AG20443 (cell line): ENCODE data around the gene NBR1.
"Not testable (repeated sequence)": the region's sequence is repeated elsewhere in the genome, so short reads cannot be mapped to it uniquely, and the experiment has no call there.

Experiments used
- DNase-seq: peaks from one replicate; pipeline ENCODE4 v3.0.0; 2012; ENCODE audit warnings: low spot score, mixed read lengths

Gene NBR1

DNA sequence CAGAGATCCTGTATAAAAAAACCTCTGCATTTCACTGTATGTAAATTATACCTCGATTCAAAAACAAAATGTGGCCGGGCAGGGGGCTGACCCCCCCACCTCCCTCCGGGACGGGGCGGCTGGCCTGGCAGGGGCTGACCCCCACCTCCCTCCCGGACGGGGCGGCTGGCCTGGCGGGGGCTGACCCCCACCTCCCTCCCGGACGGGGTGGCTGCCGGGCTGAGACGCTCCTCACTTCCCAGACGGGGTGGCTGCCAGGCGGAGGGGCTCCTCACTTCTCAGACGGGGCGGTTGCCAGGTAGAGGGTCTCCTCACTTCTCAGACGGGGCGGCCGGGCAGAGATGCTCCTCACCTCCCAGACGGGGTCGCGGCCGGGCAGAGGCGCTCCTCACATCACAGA lies 11.8 kb upstream of the NBR1 start:
- DNase-seq = not testable (repeated sequence)

DNA sequence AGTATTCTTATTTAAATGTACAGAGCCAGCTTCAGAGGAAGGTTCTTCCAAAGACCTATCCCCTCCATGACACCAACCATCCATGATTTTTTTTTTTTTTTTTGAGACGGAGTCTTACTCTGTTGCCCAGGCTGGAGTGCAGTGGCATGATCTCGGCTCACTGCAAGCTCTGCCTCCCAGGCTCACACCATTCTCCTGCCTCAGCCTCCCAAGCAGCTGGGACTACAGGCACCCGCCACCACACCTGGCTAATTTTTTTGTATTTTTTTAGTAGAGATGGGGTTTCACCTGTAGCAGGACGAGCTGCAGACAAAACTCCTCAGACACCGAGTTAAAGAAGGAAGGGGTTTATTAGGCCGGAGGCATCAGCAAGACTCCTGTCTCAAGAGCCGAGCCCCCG lies 11.1 kb upstream of the NBR1 start:
- DNase-seq = not testable (repeated sequence)

DNA sequence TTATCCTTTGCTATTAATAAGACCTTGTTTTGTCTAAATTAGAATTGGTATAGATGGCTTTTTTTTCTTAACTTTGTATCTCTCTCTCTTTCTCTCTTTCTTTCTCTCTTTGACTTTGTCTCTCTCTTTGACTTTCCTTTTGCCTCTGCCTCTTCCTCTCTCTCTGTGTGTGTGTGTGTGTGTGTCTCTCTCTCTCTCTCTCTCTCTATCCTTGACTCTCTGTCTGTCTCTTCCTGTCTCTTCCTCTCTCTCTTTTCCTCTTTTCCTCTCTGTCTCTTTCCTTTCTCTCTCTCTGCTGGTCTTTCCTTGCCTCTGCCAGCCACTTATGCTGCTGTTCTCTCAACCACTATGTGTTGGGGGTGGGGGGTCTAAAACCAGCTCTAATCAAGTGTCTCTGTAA lies 5.0 kb upstream of the NBR1 start:
- not testable (repeated sequence) for DNase-seq

DNA sequence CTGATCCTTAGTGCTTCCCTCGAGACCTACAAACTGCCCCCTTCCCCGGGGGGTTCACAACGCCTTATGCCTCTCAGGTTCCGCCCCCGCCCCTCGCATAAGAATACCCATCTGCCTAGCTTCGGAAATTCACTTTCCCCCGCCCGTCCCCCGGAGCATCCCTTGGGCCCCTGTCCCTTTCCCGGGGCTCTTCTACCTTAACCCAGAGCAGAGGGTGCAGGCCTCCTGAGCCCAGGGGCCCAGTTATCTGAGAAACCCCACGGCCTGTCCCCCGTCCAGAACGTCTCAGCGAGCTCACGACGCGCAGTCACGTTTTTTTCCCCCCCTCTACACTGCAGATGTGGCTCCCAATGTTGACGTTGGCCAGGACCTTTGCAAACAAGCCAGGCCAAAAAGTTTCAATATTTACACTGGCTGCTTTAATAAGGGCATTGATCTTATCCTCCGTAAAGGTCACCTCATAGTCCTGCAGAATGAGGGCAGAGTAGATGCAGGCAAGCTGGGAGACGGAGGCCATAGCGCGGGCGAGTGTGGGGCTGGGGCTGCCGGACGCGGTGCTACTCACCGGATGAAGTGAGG lies 1.4 kb upstream of the NBR1 start:
- peak; percentile 33 for DNase-seq

DNA sequence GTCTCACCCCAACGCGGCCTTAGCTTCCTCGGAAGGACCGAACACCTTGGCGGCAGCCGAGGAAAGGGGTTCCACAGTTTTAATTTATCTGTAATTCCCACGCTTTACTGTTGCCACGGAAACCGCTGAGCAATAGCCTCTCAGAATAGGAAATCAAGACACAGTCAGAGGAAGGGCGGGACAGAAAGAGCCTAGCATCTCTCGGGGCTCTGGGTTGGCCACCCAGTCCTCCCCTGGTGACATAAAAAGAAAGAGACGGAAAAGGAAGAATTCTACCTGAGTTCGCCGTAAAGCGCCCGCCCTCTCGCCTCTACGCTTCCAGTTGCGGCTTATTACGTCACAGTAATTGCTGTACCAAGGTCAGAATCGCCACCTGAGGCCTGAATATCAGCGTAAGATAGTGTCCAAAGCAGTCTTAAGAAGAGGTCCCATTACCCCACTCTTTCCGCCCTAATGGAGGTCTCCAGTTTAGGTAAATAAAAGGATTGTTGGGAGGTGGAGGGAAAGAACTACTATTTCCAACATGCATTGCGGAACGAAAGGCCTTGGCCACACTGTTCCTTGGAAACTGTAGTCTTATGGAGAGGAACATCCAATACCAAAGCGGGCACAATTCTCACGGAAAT lies 761 bp upstream of the NBR1 start:
- peak; percentile 94 for DNase-seq

DNA sequence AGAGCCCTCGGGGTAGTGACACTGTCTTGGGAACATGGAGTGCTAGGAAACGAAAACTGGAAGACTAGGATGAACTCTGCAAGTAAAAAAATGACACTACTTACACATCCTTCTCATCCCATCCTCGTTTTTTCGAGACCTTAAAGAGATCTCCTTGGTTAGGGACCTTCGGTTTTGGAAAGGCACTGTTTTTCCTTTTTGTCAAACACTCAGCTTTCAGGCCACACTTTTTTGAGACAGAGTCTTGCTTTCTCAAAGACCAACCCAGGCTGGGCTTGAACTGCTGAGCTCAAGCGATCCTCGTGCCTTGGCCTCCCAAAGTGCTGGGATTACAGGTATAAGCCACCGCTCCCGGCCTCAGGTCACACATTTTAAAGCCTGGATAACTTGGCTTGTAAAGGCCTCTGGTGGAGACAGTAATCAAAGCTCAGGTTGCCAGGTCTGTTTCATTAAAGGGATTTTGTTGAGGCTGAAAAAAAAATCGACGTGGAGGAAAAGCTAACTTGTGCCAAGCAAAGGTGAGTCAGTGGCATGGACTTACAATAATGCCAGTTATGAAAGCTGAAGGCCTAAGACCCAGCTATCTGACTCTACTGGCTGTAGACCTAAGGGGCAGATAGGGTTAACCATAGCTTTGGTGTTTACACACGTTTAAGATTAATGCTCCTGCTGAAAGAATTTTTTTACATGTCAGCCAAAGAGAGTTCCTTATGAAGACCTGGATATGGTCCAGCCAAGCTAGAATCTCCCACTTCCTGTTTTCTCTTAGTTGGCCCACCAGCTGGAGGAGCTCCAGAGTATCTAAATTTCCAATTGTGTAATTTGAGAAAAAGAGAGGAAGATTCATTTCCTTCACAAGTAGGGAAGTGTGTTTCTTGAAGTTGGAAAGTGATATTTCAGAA lies 823 bp downstream of the NBR1 start:
- peak; percentile 48 for DNase-seq

DNA sequence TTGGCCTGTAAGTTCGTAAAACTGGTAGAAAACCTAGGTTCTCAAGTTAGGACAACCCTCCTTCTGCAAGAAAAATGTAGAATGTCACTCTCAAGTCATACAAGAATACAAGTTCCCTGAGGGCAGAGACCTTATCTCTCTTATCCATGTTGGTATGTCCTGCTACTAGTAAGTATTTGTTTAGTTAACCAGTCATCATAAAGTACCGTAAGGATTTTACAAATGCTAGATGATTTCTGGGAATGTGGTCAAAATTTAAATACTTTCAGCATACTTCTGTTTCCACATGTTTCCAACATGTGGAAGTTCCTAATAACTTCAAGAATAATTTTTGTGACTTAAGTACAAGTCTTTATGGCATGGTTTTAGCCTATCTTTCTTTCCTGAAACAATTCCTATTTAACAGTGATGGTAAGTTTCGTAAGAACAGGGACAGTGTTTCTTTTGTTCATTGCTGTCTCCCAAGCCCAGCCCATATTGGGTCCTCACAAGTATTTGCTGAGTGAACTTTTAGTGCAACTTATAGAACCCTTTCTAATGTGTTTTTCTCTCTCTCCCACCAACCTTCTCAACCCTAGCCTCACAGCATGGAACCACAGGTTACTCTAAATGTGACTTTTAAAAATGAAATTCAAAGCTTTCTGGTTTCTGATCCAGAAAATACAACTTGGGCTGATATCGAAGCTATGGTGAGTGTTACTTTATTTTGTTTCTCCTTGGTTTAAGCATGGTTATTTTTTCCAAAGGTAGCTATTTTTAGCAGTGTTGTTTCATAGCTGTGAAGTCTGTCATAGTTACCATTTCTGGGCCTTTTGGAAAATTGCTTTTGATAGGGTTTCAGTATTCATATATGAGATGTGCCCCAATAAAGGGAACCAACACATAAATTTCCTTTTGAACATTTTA lies 4.5 kb downstream of the NBR1 start:
- peak; percentile 27 for DNase-seq

DNA sequence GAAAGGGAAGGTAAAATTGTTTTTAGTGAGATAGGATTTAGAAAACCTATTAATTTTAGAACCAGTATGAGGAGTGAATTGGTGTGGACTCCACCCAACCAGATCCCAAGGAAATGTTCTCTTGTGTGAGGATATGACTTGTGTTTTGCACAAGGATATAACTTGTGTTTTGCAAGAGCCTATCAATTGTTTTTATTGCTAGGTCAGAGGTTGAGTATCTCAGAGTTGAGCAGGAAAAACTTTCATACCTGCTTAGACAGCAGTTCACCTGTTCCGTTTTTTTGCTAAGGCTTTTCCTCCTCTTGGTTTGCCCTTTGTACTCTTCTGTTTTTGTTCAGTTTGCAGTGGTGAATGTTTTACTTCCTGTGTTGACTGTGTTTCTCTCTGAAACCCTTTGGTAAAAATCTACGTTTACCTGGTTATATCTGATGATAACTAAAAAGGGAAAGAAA lies 5.1 kb downstream of the NBR1 start:
- DNase-seq = no peak

DNA sequence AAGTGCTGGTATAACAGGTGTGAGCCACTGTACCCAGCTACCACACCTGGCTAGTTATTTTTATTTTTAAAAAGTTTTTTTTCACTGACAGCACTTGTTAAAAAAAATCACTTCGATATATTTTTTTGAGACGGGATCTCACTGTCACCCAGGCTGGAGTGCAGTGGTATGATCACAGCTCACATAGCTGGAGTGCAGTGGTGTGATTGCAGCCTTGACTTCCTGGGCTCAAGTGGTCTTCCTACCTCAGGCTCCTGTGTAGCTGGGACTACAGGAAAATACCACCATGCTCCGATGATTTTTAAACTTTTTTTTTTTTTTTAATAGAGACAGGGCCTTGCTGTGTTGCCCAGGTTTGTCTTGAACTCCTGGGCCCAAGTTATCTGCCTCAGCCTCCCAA lies 12.9 kb downstream of the NBR1 start:
- DNase-seq = no peak

DNA sequence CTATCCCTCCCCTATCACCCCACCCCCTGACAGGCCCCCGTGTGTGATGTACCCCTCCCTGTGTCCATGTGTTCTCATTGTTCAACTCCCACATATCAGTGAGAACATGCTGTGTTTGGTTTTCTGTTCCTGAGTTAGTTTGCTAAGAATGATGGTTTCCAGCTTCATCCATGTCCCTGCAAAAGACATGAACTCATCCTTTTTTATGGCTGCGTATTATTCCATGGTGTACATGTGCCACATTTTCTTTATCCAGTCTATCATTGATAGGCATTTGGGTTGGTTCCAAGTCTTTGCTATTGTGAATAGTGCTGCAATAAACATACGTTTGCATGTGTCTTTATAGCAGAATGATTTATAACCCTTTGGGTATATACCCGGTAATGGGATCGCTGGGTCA lies 15.6 kb downstream of the NBR1 start:
- DNase-seq = not testable (repeated sequence)

DNA sequence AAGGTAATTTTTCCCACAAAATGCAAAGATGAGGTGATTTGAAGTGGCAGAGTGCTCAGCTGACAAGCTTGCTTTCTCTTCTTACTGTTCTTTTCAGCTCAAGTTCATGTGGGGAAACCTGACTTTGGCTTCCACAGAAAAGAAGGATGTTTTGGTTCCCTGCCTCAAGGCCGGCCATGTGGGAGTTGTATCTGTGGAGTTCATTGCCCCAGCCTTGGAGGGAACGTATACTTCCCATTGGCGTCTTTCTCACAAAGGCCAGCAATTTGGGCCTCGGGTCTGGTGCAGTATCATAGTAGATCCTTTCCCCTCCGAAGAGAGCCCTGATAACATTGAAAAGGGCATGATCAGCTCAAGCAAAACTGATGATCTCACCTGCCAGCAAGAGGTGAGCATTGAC lies 22.2 kb downstream of the NBR1 start:
- DNase-seq = no peak

DNA sequence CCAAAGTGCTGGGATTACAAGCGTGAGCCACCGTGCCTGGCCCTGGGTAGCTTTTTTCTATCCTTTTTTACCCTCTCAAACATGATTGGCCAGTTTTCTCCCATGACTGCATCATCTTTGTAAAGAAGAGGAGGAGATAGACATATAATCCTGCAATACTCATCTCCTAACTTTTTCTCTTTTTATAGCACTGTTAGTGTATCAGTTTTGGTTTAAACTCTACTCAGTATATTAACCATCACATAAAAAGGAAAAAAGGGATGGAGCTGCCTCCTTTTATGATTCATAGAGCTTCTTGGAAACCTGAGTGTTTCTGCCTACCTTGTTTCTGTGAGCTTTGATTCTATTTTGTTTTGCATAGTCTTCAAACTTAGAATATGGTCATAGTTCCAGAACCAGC lies 28.6 kb downstream of the NBR1 start:
- DNase-seq = no peak

DNA sequence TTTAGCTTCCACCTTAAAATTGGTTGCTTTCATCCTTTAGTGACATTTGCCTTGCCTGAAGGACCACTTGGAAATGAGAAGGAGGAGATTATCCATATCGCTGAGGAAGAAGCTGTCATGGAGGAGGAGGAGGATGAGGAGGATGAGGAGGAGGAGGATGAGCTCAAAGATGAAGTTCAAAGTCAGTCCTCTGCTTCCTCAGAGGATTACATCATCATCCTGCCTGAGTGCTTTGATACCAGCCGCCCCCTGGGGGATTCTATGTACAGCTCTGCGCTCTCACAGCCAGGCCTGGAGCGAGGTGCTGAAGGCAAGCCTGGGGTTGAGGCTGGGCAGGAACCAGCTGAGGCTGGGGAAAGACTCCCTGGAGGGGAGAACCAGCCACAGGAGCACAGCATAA lies 29.1 kb downstream of the NBR1 start:
- DNase-seq = no peak

DNA sequence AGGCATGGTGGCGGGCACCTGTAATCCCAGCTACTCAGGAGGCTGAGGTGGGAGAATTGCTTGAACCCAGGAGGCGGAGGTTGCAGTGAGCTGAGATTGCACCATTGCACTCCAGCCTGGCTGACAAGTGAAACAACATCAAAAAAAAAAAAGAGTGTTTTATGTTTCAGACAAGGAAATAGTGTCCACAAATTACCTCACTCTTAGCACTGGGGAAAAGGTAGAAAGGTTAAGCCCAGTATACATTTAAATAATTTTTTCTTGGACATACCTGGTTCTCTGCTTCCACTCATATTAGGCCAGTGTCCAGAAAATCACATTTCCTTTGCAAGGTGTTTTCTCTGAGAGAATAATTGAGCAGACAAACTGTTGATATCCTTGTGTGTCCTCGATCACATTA lies 32.0 kb downstream of the NBR1 start:
- DNase-seq = not testable (repeated sequence)

DNA sequence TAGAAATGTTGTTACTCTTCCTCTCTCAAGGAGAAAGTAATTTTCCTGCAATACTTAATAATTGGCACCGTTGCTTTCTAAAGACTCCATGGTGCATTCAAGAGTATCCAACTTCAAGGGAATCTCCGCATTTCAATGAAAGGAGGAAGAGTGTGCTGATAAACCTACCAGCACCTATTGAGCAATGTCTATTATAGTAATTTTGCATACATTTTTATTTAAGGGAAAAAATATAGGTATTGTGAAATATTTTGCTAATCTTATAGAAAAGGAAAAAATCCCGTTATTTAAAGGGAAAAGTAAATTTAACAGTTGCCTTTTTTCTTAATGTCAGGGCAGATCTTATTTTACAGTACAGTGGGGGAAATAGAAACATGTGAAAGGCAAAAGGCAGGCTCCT lies 39.6 kb downstream of the NBR1 start:
- no peak for DNase-seq

DNA sequence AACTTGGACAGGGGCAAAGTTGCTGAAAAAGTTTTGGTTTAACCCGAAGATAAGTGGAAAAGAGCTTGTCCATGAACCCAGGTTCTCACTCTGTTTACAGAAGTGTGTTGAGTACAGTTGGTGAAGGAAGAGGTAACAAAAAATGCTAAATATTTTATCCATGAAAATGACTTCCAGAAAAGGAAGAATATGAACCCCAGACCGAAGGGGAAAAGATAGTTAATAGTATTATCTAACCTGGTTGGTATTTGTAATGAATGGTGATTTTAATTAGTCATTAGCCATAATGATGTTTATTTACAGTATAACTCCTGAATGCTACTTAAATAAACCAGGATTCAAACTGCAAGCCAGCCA lies 40.1 kb downstream of the NBR1 start:
- no peak for DNase-seq

DNA sequence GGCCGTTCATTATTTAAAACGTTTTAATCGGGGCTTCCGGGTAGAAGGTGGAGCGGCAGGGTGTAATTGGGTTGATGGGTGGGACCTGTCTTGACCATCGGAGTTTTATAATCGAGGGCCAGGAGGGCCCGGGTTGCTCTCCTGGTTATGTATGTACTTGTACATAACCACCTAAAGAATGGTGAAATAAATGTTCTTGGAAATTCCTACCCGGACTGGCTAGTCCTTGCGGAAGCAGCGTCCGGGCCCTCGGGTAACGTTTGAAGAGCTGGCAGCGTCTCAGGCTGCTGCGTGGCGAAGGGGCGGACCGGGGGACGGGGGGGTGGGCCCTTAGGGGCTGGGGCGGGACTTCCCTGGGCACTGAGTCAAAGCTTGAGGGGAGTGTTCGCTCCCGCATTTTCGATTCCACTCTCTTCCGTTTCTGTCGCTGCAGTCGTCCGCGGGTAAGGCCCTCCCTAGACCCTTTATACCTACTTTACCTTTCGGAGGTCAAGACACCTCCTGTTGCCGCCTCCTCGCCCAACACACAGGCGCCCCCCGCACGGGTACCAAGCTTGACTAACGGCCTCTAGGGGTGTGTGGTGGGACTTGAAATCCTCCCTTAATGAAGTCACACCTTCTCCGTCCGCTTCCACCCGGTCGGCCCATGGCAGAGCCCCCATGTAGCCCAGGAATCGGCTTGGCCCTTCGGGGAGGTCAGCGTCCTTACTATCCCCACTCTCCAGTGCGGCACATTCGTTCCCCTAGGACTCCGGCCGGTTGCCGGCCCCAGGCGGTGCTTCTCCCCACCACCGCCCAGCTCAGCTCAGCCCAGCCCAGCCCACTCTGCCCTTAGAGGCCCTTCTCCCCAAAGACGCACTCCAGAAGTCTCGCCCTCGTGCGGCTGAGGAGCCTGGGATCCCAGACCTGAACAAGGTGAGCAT lies 40.7 kb downstream of the NBR1 start, which contains the start of gene TMEM106A:
TMEM106A (plus strand) TSS at position 396 of the 923 bp plus-strand sequence. CDS start 1,167 bp downstream, outside the sequence.
- peak; percentile 99 for DNase-seq

DNA sequence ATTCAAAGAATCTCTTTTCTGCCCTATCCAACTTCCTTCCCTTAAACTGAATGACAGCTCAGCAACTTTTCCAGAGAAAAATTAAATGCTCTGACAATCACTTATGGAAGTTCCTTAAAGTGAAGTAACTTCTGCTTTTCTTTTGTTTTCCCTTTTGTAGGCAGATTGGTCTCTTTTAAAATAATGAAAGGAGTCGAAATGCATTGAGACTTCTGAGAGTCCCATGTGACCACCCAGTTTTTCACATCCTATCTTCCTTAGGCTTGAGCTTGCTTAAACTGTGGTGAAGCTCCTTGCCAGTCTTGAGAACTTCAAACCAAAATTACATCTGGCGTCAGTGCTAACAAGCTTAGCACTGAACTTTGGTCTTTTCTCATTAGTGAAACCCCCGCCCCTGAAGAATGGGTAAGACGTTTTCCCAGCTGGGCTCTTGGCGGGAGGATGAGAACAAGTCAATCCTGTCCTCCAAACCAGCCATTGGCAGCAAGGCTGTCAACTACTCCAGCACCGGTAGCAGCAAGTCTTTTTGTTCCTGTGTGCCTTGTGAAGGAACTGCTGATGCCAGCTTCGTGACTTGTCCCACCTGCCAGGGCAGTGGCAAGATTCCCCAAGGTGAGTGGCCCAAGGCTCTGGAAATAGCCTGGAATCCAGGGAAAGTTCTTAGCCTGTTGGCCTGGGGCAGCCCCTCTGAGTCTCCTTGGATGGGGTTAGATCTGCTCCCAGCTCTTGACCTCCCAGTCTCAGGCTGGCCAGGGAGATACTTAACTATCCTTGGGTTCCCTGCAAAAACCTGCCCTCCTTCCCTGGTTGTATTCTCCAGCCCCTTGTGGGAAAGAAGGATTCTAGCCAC lies 41.9 kb downstream of the NBR1 start:
- DNase-seq = no peak

DNA sequence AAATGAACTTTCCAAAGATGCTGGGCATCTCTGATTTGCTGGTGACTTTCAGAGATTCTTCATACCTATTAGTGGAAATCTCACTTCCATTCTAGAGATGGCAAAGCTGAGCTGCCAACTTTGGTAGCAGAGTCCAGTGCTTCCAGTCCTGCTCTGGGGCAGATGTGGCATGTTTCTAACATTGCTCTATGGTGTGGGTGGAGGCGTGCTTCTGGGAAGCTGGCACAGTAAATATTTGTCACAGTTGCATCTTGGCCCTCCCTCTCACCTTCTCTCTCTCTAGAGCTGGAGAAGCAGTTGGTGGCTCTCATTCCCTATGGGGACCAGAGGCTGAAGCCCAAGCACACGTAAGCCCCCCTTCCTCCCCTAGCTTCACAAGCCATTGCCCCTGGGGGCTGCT lies 42.5 kb downstream of the NBR1 start:
- no peak for DNase-seq

DNA sequence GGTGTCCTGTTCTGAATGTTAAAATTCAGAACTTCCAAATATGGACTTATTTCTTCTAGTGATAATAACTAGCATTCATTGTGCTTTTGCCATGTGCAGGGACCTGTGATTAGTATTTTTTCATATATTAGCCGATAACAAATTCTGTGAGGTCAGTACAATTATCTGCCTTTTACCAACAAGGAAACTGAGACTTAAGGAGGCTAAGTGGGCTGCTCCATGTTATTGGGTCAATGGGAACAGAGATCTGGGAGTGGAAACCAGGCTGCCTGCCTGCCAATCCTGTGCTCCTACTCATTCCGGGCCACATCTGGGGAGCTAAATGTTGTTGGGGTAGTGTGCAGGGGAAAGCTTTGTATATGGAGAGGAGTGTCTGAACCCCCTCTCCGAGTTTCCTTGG lies 44.3 kb downstream of the NBR1 start:
- no peak for DNase-seq
